Upper lobe of left lung (tissue), 6 donors: Measurements from ENCODE around the gene CRELD2. TPM values are rescaled to one million over a fixed set of nuclear protein-coding genes. Genes with fewer than 3 reads are reported as not detected.

ENCODE experiments used
- ATAC-seq, 2 donors: fragments of 200-7000 bp; cut with Tn5 transposase; one replicate each; pipeline ENCODE4 v1.9.1; 2022; ENCODE audit warnings: mild to moderate bottlenecking in 2 of 2, moderate library complexity in 2 of 2; ENCODE audit not compliant: low FRiP score in 2 of 2
- DNase-seq, 2 donors: peaks; one replicate each; pipeline ENCODE4 v3.0.0-alpha.2; 2019 to 2020
- H3K27ac ChIP-seq, 4 donors: fragments of 200-600 bp; sonication (generic); one replicate each; pipeline ENCODE4 v1.5.1; 2016 to 2019
- H3K27me3 ChIP-seq, 4 donors: fragments of 200-600 bp; sonication (generic); one replicate each; pipeline ENCODE4 v1.5.1; 2017 to 2019
- H3K36me3 ChIP-seq, 4 donors: fragments of 200-600 bp; sonication (generic); one replicate each; pipeline ENCODE4 v1.5.1; 2016 to 2019
- H3K4me1 ChIP-seq, 4 donors: fragments of 200-600 bp; sonication (generic); one replicate each; pipeline ENCODE4 v1.5.1; 2018 to 2019
- H3K4me3 ChIP-seq, 4 donors: fragments of 200-600 bp; sonication (generic); one replicate each; pipeline ENCODE4 v1.5.1; 2017 to 2019; ENCODE audit warnings: mild to moderate bottlenecking in 2 of 4, moderate library complexity in 1 of 4
- H3K9me3 ChIP-seq, 4 donors: fragments of 200-600 bp; sonication (generic); one replicate each; pipeline ENCODE4 v1.5.1; 2018 to 2019
- EP300 ChIP-seq, 4 donors: sonication (generic); formaldehyde crosslinking; IDR thresholded peaks; one replicate each; pipeline ENCODE4 v1.5.1; 2017; ENCODE audit warnings: antibody characterized with exemption in 4 of 4, control low read depth in 2 of 4
- POLR2A ChIP-seq, 4 donors: fragments of 450-650 bp; IDR thresholded peaks; one replicate each; pipeline ENCODE4 v1.5.1; 2016 to 2017; ENCODE audit warnings: antibody characterized with exemption in 4 of 4, mild to moderate bottlenecking in 2 of 4
- POLR2AphosphoS5 ChIP-seq, 2 donors: sonication (generic); formaldehyde crosslinking; IDR thresholded peaks; one replicate each; pipeline ENCODE4 v1.5.1; 2017; ENCODE audit warnings: antibody characterized with exemption in 2 of 2
- WGBS, 2 donors: methylation state at CpG; one replicate each; pipeline ENCODE4 v1.1.5; 2017 to 2018; 5-methylcytosine and 5-hydroxymethylcytosine counted together
- total RNA-seq, 6 donors: library from RNA; depleted of rRNA in 4 of 6; stranded (reverse); fragments of >200 nt in 4 of 6; gene quantifications; one replicate each; pipeline versions ENCODE4 v1.1.0 to v1.2.1, GENCODE V29; 2016 to 2021
- TF ChIP-seq, protein P1 (sequence below), 6 experiments: fragments of 450-650 bp in 4 of 6; fragments of 200-600 bp in 2 of 6; sonication (generic) in 2 of 6; IDR thresholded peaks; one replicate each; pipeline ENCODE4 v1.5.1; 2016 to 2019; ENCODE audit warnings: antibody characterized with exemption in 6 of 6
- donor health status: DM: no; HTN: no; CAD: no; lungs with moderate emphysema.
- donor health status: DM: no; HTN: yes; CAD: no; lungs with severe emphysema.

CRELD2 gene
- total RNA-seq, 6 donors from 2014 or later, result 31.2 to 72.6 (median 46.9) TPM

GRCh38 chr22:49894322-49895054 lies 23.9 kb upstream of the CRELD2 start:
- TF ChIP-seq, protein P1, sequence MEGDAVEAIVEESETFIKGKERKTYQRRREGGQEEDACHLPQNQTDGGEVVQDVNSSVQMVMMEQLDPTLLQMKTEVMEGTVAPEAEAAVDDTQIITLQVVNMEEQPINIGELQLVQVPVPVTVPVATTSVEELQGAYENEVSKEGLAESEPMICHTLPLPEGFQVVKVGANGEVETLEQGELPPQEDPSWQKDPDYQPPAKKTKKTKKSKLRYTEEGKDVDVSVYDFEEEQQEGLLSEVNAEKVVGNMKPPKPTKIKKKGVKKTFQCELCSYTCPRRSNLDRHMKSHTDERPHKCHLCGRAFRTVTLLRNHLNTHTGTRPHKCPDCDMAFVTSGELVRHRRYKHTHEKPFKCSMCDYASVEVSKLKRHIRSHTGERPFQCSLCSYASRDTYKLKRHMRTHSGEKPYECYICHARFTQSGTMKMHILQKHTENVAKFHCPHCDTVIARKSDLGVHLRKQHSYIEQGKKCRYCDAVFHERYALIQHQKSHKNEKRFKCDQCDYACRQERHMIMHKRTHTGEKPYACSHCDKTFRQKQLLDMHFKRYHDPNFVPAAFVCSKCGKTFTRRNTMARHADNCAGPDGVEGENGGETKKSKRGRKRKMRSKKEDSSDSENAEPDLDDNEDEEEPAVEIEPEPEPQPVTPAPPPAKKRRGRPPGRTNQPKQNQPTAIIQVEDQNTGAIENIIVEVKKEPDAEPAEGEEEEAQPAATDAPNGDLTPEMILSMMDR (IDR thresholded peaks at IDR 0.05), result no peak
- TF ChIP-seq EP300 (IDR thresholded peaks at IDR 0.05) (no peak), POLR2AphosphoS5 (IDR thresholded peaks at IDR 0.05) (no peak), POLR2A (IDR thresholded peaks at IDR 0.05) (no peak)
- Histone ChIP-seq H3K27me3 (no peaks in the 10 kb centered on the region), H3K4me1 (no peaks in the 10 kb centered on the region), H3K27ac (no peak overlapping the region), H3K4me3 (no peak overlapping the region), H3K9me3 (no peaks in the 10 kb centered on the region), H3K36me3 (peaks cover 0 to 5% (median 0%) of the 10 kb centered on the region in 4 donors)
- ATAC-seq (peak in 1 of 2 donors; percentile 76), DNase-seq (no peak)
- WGBS, 2 donors, result 90 to 93% methylated on average over 8 of the region's 8 CpGs

DNA sequence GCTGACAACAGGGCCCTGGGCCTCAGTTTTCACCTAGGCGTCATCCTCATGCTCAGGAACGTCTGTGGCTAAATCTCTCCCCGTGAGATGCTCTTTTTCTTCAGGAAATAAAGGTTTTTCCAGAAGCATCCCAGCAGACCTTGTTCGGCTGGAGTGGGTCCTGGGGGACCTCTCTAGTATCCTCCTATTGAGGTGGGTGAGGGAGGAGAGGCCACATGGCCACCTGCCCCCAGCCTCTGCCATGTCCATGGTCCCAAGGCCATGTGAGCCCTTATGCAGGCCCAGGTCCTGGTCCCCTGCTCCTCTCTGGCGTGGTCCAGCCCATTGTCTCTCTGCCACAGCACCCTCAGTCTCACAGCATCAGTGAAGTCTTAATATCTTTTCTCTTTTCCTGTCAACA lies 22.2 kb upstream of the CRELD2 start:
- Histone ChIP-seq H3K4me3 (no peak overlapping the region), H3K4me1 (no peaks in the 10 kb centered on the region), H3K36me3 (peaks cover 0 to 20% (median 6%) of the 10 kb centered on the region in 4 donors), H3K9me3 (no peaks in the 10 kb centered on the region), H3K27me3 (no peaks in the 10 kb centered on the region), H3K27ac (no peak overlapping the region)
- WGBS, 2 donors, result 91 to 98% methylated on average over 4 to 5 of the region's 5 CpGs
- ATAC-seq (no peak), DNase-seq (no peak)
- TF ChIP-seq EP300 (IDR thresholded peaks at IDR 0.05) (no peak), POLR2A (IDR thresholded peaks at IDR 0.05) (no peak), POLR2AphosphoS5 (IDR thresholded peaks at IDR 0.05) (no peak)
- TF ChIP-seq, protein P1 (IDR thresholded peaks at IDR 0.05), result no peak

DNA sequence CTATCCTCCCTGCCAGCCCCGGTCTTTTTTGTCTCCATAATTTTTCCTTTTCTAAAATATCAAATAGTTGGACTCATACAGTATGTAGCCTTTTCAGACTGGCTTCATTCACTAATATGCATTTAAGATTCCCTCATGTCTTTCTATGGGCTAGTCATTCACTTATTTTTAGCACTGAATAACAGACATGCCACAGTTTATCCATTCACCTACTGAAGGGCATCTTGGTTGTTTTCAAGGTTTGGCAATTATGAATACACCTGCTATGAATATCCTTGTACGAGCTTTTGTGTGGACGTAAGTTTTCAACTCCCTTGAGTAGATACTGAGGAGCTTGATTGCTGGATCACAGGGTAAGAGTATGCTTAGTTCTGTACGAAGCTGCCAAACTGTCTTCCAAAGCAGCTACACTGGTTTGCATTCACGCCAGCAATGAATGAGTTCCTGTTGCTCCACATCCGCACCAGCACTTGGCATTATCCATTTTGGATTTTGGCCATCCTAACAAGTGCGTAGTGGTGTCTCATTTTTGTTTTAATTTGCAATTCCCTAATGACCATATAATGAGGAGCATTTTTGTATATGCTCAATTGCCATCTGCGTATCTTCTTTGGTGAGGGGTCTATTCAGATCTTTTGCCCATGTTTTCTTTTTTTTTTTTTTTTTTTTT lies 21.3 kb upstream of the CRELD2 start:
- Histone ChIP-seq H3K4me3 (no peak overlapping the region), H3K36me3 (peaks cover 0 to 26% (median 11%) of the 10 kb centered on the region in 4 donors), H3K27me3 (no peaks in the 10 kb centered on the region), H3K4me1 (no peaks in the 10 kb centered on the region), H3K27ac (no peak overlapping the region), H3K9me3 (no peaks in the 10 kb centered on the region)
- ATAC-seq (no peak), DNase-seq (no peak)
- WGBS, 2 donors, result 91 to 95% methylated on average over 8 of the region's 8 CpGs
- TF ChIP-seq EP300 (IDR thresholded peaks at IDR 0.05), result no peak
- TF ChIP-seq POLR2A (IDR thresholded peaks at IDR 0.05), result no peak
- TF ChIP-seq, protein P1 (IDR thresholded peaks at IDR 0.05), result no peak
- no peak for TF ChIP-seq POLR2AphosphoS5 (IDR thresholded peaks at IDR 0.05)

- H3K4me3 ChIP-seq, result no peak overlapping the region
- peaks cover 10 to 44% (median 27%) of the 10 kb centered on the region in 4 donors for H3K36me3 ChIP-seq
- no peaks in the 10 kb centered on the region for H3K4me1 ChIP-seq
- WGBS, 2 donors, result 77 to 89% methylated on average over 6 of the region's 6 CpGs
- no peaks in the 10 kb centered on the region for H3K9me3 ChIP-seq
- TF ChIP-seq EP300 (IDR thresholded peaks at IDR 0.05) (no peak), POLR2A (IDR thresholded peaks at IDR 0.05) (no peak), POLR2AphosphoS5 (IDR thresholded peaks at IDR 0.05) (no peak)
- TF ChIP-seq, protein P1 (IDR thresholded peaks at IDR 0.05), result no peak
- ATAC-seq, result no peak
- no peak for DNase-seq
- H3K27ac ChIP-seq, result no peak overlapping the region
- H3K27me3 ChIP-seq, result no peaks in the 10 kb centered on the region
These were observed 18.9 kb upstream of the CRELD2 start for GRCh38 chr22:49899530-49899929.
